G401.6 (cell line): ENCODE measurements around the gene UCK1.

Experiments used
- FAIRE-seq: peaks from 2 replicates; lab custom pipeline; 2012; peaks lifted over from hg19 to GRCh38; lab: Jason Lieb, UNC

Gene UCK1

GRCh38 chr9:131496844-131497405, 34.1 kb downstream of the UCK1 start:
- FAIRE-seq, result no peak

DNA sequence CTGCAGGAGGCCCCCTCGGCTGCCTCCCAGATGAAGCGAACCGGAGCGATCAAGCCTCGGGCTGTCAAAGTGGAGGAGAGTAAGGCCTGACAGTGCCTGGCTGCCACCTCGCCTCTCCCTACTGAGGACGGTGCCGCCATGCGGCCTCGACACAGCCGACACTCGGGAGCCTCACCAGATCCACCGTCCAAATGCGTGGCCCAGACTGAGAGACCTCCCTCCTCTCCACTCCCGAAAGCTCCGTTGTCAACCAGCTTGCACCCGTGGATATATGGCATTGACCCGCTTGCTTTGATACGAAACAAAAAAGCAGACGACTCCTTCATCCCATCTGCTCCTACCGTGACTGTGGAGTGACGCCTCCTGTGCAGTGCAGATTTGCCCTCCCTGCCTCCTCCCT, 35.3 kb downstream of the UCK1 start:
- no peak for FAIRE-seq

DNA sequence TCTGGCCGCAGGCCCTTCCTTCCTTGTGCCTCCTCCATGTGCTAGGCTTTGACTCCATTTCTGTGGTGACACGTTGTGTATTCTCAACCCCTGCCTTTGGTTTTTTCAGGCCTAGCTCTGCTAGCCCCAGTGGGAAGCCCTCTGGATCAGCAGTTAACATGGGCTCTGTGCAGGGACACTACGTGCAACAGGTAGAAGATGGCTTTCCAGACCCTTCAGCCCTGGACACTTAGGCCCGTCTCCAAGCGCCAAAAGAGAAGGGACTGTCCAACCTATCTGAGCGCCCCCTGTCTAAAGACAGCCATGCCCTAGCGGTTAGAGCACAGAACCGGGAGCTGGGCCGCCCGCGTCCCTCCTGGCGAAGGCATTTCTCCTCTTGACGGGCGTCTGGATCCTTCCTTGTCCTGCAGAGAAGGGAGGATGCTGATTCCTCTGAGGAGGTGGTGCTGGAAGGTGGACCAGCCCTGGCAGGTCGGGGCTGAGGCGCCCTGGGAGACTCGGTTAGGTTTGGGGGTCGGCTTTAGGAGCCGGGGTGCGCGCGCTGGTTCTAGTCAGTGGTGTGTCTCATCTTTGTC, 36.7 kb downstream of the UCK1 start:
- no peak for FAIRE-seq

DNA sequence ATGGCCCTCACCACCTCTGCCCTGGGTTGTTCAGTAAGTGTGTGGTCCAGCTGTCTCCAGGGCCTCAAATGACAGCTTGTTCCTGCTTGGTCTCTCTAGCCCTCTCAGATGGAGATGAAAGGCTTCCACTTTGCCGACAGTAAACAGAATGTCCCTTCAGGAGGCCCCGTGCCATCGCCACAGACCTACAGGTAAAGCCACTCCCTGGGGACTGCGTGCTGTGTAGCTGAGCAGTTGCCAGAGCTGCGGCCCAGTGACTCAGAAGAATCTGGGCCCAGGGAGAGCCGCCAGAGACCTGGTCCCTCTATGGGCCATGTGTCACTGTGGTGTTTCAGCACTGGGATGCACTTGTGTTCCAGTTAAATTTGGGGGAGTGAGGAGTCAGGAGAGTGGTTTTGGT, 39.0 kb downstream of the UCK1 start:
- no peak for FAIRE-seq

DNA sequence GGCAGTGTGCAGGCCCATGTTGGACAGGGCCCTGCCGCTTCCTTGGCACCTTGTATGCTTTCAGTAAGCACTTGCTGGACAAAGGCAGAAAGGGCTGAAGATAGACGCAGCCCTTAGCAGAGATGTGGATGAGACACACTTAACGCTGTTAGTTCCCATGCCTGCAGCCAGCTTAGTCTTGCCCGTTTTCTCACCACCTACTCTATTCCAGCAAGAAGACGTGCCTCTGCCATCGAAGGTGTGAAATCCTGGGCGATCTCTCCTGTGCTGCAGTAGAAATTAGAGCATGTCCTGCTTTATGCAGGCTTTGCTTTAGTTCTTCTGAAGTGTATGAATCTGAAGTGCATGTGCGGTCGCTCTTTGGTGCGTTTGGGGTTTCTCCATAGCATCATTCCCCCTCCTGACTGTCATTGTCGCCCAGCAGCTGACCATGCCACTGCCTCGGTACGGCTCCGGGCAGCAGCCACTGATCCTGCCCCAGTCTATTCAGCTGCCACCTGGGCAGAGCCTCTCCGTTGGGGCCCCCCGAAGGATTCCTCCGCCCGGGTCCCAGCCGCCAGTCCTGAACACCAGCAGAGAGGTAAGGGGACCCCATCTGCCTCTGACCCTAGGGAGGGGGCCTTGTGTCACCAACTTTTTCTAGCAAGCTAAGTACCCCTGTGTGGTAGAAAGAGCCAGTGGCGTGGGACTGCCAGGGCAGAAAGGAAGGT, 39.9 kb downstream of the UCK1 start:
- FAIRE-seq, result no peak

GRCh38 chr9:131490514-131490913, 40.5 kb downstream of the UCK1 start:
- no peak for FAIRE-seq

DNA sequence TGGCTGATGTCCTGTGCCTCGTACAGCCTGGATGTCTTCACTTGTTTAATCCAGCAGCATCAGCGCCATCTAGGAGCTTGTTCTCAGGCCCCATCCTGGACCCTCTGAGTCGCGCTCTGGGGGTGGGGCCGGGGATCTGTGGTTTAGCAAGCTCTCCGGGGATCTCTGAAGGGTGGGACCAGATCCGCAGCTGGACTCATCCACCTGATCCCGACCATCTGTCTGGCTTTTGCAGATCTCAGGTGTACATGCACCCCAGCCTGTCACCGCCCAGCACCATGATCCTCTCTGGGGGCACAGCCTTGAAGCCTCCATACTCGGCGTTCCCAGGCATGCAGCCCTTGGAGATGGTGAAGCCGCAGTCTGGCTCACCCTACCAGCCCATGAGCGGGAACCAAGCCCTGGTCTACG, 43.4 kb downstream of the UCK1 start:
- no peak for FAIRE-seq

DNA sequence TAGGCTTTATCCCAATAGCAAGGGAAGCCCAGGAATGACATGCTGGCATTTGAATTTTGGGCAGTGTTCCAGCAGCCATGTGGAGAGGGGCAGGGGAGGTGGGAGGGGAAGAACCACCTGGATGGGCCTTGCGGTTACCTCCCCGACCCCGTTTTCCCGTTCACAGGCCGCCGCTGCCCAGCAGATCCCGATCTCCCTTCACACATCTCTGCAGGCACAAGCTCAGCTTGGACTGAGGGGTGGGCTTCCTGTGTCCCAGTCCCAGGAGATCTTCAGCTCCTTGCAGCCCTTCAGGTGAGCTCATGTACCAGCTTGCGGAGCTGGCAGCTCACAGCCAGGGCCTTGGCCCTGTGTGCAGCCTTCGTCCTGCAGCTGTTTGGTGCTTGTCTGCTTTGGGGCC, 44.1 kb downstream of the UCK1 start:
- FAIRE-seq, result no peak

DNA sequence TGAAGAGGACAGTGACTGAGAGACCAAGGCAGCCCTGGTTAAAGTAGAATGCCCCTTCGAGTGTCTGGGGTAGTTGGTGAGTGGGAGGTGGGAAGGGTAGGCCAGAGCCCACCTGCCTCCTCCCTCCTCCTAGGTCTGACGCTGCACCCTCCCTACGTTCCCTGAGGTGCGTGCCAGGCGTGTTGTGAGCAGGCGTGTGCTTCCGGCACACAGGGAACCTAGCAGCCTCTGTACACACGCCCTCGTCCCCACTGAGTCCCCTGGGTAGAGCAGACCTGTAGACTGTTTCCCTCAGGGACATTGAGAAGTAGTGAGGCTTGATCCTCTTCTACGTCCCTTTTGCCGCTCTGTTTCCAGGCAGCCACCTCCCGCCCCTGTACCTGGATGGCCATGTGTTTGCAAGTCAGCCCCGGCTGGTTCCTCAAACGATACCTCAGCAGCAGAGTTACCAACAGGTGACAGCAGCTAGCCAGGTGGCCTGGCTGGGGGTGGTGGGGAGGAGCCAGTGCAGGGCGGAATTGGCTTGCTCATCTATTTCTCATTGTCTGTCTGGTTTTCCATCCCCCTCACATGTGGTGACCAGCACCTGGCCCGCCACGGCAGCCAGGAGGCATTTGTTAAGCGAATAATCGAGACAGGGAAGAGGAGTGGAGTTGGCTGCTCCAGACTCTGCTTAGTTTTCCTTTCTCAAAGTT, 45.2 kb downstream of the UCK1 start:
- FAIRE-seq, result no peak

GRCh38 chr9:131485206-131485605, 45.9 kb downstream of the UCK1 start:
- no peak for FAIRE-seq

DNA sequence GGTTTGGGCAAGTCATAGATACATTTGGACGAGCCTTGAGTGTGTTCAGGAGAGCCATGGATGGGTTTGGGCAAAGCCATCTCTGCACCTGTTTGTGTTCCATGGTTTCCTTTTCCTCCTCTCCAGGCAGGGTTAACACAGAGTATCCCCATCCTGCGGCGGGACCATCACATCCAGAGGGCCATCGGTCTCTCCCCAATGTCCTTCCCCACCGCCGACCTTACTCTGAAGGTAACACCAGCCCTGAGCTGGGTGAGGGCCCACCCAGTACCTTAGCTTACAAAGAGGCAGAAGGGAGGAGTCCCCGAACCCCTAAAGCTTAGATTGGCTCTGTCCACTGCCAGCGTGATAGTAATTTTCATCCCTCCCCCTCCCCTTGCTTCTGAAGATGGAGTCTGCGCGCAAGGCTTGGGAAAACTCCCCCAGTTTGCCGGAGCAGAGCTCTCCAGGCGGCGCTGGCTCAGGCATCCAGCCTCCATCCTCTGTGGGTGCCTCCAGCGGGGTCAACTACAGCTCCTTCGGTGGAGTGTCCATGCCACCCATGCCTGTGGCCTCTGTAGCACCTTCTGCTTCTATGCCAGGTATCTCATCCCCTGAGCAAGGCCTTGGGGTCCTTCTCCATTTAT, 46.4 kb downstream of the UCK1 start:
- no peak for FAIRE-seq

DNA sequence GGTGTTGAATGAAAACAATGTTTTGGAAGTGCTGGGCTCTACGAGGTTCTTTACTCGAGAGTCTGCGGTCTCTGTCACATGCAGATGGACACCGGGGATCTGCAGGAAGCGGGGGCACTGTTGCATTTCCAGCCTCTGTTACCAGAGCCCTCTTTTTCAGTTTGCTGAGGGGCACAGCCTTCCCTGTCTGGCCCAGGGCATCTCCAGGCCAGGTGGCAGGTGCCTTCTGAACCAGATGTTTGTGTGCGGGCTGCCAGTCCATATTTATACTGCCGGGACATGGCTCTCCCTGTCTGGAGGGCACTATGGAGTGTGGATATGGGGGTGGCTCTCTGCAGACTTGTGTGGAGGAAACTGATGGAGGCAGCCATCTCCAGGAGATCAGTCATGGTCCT, 47.0 kb downstream of the UCK1 start:
- FAIRE-seq, result no peak

DNA sequence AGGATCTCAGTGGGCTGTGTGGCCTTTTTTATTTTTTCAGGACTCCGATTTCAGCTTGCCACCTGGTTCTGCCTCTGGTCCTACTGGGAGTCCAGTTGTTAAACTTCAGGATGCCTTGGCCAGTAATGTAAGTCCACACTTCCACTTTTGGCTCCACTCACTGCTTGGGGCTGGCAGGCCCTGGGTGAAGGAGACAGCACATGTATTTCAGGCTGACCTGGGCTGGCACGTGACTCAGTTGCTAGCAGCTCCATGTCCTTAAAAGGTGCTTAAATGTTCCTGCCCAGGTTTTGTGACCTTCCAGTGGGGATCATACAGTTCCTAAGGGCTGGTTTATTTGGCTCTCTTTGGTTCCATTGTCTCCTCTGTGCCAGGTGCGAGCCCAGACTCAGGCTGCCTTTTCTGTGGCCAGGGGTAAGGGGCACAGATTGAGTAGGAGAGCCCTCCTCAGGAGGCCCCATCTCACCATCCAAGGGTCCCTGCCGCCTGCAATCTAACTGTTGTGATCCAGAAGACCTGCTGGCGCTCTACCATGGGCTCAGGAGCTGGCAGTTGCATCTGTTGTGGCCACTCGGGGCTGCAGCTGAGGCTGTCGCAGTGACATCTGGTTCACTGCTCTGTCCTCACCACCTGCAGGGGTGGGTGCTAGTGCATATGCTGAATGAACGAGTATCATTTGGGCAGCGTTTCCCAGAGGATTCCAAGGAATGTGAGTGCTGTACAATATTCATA, 47.6 kb downstream of the UCK1 start:
- FAIRE-seq, result no peak

GRCh38 chr9:131482343-131483006, 48.6 kb downstream of the UCK1 start:
- FAIRE-seq, result no peak

DNA sequence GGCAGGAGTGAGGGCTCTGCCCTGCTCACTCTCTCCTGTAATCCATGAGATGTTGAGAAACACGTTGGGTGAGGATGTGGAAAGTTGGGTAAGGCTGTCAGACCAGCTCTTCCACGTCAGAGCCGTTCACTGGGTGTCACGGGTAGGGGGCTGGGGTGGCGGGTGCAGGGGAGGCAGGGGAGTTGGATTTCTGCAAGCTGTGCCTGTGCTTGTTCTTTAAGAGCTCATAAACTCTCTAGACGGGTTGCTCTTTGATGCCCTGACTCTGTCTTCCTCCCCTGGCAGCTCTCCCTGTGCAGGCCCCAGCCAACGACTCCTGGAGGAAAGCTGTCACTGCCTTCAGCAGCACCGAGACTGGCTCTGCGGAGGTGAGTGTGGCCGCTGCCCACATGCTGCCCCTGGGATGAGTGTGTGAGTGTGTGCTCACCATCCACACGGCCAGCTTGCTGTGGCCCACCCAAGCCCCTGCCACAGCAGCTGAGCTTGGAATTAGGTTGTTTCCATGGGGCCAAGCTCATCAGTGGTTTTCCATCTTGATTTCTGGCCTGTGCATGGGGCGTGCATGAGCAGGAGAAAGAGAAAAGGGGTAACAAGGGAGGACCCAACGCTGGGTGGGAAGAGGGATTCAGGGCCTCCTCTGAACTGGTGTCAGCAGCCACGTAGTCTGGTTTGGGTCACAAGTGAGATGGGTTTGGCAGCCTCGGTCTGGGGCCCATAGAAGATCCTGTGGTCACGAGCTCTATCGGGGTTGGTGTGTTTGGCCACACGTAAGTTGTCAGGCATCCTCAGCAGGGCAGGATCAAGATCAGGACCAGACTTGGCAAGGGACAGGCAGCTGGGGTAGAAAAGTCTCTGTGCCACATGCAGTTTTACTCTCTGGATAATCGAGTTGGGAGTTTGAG, 49.4 kb downstream of the UCK1 start:
- FAIRE-seq, result no peak

GRCh38 chr9:131480258-131480657, 50.8 kb downstream of the UCK1 start:
- FAIRE-seq, result no peak

- FAIRE-seq, result no peak
These were observed 52.2 kb downstream of the UCK1 start for GRCh38 chr9:131478911-131479310.

DNA sequence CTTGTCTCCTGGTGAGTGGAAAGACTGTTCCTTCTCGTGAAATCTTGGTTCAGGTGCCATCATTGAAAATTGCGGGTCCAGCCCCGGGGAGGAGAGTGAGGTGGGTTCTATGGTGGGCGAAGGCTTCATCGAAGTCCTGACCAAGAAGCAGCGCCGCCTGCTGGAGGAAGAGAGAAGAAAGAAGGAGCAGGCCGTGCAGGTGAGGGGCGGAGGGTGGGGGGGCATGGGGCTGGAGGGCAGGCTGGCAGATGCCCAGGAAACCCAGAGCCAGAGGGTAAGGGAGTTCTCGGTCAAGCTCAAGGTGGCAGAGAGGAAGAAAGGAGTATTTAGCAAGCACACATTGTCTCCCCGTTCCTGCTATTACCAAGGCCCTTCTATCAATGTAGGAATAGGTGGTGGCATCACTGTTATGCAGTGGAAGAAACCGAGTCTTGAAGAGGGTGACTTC, 52.6 kb downstream of the UCK1 start:
- no peak for FAIRE-seq

- FAIRE-seq, result no peak
These were observed 53.1 kb downstream of the UCK1 start for GRCh38 chr9:131477816-131478419.

DNA sequence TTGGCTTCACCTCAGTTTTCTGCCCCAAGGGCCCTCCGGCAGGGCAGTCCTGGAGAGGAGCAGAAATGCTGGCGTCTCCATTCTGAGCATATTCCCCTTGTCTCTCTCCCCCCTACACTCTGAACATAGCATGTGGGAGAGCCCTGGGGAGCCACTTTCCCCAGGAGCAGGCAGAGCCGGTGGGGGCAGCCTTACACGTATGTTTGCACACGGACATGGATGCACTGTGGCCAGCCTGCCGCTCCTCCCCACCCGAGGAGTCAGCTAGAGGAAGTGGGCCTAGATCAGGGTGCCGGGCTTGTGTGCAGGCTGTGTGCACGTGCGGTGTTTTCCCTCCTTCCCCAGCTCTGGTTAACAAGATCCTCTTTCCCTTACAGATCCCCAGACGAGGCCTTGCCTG, 53.7 kb downstream of the UCK1 start:
- FAIRE-seq, result no peak
